Cerebellar nuclear complex (tissue), 1 donor: Measurements from ENCODE around the gene CD44.

Source experiments
- DNase-seq, 2 experiments: peaks; one replicate each; lab custom pipeline; 2025; lab: John Stamatoyannopoulos, UW

The CD44 gene

DNA sequence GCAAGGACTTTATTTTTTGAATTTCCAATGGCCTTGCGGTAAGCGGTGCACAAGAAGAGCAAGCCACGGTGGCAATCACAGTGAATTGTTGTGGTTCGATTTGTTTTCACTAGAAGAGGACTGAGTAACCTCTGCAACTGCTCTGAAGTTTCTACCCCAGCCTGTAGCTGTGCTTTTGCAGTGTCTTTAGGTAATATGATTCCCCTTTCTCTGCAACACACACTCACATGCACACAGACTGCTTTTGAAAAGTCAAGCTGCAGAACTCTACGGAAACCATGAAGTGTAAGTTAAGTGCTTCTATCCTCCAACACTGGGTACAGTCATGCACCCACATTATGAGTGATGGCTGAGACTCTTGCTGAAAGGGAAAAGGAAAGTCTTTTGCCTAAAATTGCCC lies 38.4 kb downstream of the CD44 start:
- no peak for DNase-seq

DNA sequence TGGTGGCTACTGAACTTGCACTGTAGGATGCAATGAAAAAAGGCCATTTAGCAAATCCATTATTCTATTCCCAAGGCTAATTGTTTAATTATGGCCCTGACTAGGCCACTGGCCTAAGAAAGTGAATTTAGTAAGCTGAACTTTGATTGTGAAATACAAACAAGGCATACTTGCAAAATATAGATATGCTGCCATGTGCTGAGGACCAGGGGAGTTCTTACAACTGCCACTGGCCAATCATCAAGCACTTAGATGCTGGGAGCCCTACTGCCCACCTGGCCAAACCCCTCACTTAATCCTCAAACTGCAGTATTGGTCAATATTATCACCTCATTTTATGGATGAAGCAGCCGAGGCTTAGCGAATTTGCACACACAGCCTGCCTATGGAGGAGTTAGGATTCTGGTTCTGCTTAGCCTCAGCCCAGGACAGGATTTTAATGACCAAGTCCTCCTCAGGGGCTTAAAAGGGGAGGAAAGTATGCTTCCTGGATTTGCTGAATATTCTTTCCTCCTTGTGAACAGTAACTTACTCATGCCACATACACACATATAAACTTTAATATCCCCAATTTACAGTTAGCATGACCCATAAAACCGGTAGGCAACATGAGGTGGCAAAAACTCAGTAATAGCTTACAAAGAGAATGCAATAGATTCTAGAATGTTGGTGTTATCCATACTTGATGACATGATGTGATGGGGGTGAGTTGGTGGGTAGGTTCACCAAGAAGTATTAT lies 39.3 kb downstream of the CD44 start:
- no peak for DNase-seq

DNA sequence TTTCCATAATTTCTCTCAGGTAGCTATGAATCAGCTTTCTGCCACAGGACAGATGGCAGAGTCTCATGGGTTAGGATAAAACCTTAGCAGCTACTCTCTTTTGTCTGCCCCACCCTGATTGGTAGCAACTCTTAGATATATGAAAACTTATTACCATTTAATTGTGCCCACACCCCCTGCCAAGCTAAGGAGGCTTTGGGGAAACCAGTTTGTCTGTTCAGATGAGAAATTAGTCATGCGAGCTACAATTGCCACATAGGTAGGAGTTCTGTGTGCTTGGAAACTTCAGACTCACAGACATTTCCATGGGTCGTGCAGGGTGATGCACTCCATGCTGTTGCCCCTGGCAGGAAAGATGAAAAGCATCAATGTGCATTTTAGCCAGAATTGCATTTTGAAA lies 39.9 kb downstream of the CD44 start:
- DNase-seq = no peak

DNA sequence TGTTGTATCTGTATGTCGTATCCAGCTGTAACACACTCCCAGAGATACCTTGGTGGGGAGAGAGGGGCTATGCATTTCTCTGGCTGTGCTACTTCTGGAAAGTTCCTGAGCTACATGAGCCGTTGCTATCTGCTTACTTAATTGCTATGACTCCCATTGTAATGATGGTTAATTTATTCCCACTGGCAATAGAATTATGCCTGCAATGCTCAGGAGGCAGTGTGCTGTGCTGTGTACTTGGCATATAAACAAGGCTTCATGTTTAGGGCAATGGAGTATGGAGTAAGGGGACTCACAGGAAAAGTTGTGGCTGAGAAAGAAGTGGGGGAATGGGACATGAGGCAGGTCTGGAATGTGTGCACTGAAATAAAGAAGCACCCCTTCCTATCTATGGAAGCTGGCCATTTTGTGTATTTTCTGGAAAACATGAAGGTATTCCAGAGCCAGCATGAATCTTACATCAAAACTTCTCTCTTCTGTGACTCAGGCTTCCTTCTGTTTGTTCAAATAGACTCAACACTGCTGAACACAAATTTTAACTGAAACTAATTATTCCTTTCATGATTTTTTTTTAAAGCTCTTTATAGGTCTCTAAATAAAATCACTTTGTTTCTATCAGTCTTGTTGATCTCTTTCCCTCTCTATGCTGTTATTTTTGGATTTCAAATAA lies 40.6 kb downstream of the CD44 start:
- DNase-seq = no peak

DNA sequence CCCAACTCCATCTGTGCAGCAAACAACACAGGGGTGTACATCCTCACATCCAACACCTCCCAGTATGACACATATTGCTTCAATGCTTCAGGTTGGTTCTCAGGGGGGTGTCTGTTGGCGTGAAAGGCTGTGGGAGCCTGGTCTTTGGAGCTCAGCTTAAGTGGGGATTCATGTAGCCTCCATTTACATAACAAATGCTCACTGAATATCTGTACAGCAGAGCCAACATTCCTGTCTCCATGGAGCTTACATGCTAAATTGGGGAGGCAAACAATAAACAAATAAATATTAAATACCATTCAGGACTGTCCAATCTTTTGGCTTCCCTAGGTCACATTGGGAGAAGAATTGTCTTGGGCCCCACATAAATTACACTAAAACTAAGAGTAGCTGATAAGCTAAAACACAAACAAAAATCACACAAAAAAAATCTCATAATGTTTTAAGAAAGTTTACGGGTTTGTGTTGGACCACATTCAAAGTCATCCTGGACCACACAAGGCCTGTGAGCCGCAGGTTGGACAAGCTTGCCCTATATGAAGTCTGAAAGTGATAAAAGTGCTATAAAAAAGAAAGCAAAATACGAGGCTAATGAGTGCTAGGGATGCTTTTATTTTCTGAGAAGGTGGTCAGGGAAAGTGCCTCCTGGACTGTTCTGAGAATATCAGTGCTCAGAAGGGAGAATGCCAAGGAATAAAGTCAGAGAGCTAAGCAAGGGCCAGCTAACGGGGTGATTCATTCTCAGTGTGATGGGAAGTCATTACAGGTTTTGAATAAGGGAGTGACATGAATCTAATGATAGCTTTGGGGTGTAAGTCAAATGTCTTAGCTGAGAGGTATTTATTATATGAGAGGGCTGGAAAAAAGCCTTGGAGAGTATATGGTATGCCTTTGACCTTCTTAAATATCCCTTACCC lies 41.6 kb downstream of the CD44 start:
- no peak for DNase-seq

DNA sequence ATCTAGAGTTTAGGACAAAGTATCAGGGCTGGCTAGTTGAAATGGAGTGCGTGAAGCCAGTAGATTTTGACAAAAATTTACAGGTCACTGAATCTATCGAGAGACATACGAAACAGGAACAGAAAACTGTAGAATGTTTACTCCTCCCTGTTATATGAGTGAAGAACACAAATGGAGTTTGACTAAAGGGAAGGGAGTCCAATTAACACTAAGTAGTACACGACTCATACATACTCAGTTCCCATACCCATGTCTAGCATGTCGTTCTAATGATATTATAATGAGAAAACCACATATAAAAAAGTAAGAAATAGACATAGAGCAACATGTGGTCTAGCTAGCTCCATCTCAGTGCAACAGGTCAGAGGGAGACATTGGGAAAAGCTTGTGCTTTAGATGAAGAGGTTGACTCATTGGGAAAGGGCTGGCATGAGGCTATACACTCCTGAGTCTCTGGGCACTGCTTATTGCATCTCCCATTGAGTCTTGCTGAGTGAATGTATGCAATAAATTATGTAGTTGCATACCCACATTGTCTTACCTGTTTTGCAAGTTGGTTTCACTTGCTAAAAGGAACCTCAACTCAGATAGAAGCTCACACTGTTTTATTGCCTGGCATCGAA lies 43.5 kb downstream of the CD44 start:
- no peak for DNase-seq

DNA sequence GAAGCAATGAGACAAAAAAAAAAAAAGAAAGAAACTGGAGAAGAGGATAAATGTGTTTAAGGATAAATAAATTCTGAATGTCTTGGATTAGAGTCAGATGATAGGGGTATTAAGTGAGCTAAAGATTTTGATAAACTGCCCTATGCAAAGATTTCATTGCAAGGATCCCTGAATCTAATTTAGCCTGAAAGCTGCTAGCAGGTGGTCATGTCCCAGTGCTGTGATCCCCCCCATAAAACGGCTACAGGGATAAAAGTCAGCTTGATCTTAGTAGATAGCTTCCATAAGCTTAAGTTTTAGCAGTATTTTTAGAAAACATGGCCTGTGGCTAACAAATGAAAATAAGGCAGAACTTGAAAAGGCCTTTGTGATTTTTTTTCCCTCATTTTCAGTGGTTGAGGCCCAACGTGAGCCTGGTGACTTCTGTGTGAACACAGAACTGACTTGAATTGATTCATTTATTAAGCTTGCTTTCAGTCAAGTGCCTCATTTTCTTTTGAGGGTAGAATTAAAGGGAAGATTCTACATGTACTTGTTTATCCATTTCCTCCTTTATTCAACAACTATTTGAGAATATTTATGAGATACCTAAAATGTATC lies 44.5 kb downstream of the CD44 start:
- DNase-seq = no peak

DNA sequence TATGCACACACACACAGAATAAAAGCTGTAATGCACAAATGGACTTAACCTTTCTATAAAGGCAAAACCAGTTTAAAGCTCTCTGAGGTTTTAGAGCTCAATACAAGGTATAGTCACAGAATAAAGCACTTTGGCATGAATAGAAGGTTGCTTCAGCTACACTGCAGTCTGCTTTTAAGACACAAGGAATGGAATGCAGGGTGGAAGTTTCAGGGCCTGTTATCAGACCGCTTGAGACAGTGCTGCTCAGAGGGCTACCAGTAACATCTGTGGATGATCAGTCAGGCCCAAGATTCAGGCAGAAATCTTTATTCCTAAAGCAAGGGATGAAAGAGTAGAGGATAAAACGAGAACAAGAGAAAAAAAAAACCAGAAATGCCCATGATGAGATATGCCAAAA lies 46.7 kb downstream of the CD44 start:
- DNase-seq = no peak

DNA sequence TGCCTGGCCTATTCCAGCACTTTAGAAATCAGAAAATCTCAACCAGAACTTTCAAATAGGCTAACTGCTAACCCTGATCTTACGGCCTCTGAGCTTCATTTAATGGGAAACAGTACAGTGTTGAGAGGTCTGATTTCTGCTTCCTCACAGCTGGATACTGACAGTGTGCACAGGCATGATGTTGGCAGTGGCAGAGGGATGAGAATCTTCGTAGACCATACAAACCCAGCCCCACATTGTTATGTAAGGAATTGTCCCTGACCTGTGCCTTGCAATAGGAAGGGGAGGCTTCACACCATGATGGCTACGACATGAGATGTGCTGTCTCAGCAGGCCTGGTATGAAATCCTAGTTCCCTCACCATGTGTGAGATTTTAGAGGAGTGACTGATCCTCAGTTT lies 49.0 kb downstream of the CD44 start:
- no peak for DNase-seq

DNA sequence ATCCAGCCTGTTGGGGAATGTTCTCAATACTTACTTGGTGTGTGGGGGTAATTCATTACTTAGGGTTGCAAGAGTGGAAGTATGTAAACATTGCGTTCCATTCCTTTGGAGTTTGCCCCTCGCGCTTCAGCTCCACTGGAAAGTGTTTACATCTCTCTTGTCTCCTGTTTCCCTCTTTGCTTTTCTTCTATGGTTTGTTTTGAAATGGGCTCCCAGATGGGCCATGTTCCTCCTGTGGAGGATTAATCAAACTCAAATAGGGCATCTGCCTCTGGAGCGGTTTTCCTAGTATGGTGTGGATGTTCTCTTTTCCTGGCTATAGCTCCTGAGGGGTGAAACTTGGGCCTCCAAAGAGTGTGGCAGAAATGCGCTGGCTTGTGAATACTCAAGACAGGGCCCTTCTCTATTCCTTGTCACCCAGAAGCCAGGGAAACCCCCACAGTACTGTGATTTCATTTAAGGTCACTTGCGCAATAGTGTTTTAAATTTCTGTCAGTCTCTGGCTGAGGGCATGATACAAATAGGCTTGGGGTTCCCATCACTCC lies 51.9 kb downstream of the CD44 start:
- no peak for DNase-seq

DNA sequence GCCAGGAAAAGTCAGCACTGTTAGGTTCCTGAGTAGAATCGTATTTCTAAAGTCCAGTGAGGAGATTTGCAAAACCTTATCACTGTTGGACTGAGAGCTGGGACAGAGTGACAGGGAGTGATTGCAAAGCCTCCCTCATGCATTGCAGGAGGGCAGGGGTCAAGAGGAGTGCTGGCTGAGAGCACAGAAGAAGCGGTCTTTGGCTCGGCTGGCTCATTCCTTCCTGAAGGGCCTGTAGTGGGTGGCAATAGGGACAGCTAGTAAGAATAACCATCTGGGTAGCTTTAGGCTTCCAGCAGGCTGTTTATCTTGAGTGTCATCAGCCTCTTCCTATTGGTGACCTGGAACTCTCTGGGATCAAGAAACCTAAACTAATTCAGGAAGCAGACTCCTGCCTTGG lies 53.4 kb downstream of the CD44 start:
- DNase-seq = no peak

DNA sequence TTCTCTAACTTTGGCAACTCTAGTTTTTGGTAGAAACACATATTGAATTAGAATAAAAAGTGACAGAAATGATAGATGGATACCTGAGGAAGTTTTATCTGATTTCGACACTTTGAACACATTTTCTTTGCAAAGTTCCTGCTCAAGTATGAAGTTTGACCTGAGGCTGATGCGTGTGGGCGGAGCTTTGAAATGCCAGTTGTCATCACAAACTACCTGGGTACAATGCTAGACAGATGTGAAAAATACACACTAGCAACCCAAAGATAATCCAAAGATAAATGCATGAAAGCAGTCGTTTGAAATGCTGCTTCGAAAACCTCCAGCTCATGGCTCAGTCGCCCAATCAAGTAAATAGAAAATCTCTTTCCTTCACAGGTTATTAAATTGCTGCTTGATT lies 54.8 kb downstream of the CD44 start:
- DNase-seq = no peak

DNA sequence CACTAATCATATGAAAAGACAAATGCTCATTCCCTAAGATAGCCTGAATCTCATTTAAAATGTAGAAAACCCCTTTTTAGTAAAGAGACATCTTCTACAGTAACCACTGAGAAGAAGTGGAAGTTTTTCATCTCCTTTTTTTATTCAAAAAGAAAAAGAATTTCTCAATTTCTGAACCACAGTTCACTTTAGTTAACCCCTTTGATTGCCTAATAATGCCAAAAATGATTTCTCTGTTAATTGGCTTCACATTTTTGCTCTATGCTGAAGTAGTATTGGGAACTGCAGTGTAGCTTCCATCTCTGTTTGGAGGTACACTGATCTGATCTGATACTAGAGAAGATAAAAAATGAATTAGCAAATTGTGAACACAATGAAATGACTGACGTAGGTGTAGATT lies 58.3 kb downstream of the CD44 start:
- no peak for DNase-seq

DNA sequence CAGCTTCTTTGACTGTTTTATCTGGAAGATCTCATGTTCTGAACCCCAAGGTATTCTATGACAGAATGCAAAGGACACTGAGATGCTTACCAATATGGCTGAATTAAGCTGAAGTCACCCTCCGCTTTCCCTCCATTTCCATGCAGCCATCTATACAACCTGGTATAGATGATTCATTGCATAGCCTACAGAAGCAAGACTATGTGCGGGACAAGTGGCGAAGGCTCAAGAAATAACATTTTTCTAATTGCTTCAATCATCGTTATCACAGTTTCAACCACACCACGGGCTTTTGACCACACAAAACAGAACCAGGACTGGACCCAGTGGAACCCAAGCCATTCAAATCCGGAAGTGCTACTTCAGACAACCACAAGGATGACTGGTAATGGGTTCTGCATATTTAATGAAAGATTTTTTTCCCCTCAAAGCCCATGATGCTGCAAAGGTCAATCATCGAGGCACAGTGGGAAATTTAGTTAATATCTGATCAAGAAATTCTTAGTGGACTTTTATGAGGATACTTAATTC lies 61.9 kb downstream of the CD44 start:
- no peak for DNase-seq

DNA sequence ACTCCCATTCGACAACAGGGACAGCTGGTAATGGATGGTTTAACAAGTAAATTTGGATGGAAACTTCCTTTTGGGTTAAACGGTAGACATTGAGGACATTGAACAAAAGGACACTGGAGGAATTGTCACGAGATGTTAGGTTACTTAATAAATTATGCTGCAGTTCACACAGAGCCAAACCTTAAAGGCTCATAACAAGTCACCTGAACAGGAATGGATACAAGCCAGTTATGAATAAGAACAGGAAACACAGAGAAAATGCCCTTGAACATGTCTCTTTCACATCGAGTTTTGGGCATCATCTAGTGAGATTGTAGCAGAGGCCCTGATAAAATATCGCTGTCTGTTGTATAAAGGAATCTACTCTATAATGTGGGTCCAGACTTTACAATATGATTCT lies 65.6 kb downstream of the CD44 start:
- DNase-seq = no peak

DNA sequence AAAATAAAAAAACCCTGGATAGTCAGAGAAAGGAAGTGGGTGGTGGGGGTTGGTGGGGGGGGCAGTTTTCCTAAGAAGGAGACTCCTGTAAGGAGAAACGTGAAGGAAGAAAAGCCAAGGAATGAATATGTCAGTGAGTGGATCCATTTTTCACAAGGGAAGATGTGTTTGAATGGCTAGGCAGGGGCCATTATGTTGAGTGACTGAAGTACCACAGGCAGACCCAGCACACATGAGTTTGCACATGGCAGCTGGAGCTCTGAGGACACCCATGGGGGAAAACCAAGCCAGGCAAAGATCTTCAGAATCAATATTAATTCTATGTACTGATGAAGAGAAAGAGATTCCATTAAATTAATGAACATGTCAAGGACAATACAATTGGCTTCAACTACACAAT lies 67.6 kb downstream of the CD44 start:
- DNase-seq = no peak

DNA sequence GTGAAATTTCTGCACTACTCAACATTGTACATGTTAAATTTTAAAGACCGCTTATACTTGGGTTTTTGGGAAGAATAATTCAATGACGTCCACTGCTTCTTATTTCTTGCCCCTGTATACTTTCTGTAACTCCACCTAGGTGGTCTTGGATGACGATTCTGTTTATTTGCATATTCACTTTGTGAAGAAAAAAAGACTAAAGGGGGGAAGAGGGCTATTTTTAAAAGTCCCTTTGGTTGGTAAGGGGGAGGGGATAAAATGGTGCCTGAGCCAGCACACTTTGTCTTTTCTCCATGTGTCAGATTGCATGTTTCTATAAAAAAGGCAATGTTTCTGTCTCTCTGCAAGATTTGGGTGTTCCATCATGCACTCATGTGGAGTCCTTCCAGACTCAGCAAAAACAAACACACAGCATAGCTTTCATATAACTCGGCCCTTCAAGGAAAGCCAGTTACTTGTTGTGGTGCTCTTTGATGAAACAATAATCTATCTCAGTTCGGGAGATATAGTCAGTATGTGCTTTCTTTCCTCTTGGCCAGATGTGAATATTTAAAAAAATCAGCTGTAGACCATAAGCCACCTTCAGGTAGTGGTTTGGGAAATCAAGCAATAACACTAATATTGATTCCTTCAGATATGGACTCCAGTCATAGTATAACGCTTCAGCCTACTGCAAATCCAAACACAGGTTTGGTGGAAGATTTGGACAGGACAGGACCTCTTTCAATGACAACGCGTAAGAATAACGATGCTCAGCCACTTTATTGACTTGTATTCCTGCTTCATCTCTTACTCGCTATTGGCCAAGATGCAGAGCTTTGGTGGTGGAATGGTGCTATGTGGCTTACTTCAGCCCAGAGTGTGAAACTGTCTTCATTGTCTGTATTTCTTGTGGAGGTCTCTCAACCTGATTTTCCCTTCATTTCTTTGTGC lies 68.8 kb downstream of the CD44 start:
- no peak for DNase-seq

DNA sequence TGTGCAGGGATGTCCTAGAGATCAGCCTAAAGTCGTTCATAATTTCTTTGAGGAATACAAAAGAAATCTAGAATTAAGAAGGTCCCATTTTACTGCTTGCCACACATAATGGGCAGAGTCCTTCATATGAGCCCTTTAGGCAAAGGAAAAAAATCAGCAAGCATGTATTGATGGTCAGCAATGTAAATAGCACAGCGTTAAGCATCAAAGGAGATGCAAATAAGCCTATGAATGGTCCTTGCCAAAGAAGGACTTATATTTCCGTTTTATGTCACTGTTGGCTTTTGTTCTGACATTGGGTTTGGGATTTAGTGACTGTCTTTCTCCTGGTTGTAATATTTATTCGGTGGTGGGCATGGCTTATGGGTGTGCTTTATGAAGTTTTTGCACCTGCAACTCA lies 69.8 kb downstream of the CD44 start:
- DNase-seq = no peak

DNA sequence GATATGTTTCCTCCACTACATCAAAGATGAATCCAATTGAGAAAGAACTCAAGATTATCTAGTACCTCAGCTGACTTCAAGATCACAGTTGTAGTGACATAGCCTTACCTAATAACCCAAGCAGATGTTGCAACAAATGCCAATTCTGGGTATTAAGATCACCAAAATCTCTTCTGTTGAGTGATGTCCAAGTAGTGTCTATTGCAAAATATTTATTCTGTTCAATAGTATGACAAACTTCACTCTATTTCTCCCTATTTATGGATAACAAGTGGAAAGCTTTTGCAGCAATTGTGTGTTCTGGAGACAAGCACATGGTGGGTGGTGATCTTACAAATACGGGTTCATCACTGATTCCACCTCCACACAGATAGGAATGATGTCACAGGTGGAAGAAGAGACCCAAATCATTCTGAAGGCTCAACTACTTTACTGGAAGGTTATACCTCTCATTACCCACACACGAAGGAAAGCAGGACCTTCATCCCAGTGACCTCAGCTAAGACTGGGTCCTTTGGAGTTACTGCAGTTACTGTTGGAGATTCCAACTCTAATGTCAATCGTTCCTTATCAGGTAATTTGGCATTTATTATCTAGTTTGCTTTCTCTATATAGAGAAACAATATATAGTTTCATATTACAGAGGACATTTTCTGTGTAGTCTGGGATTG lies 72.0 kb downstream of the CD44 start:
- no peak for DNase-seq

DNA sequence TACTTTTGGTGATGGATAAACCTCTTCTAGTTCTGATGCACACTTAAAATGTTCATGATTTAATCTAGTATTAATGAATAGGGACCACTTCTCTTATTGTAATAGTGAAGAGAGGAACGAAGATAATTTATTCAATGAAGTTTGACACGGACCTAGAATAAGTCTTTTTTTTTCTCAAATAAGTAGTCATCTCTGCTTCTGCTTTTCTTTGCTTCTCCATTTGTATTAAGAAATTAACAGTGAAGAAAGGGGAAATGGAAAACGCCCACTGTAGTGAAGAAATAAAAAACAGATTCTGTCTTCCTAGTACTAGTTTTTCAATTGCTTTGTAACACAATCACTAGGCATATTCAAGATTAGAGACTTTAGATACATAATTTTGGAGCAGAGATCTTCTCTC lies 73.0 kb downstream of the CD44 start:
- DNase-seq = no peak
